ENCODE results near the gene PTTG1IP. TPM values are rescaled to one million over a fixed set of nuclear protein-coding genes. Genes with fewer than 3 reads are reported as not detected.

Gene PTTG1IP, protein sequence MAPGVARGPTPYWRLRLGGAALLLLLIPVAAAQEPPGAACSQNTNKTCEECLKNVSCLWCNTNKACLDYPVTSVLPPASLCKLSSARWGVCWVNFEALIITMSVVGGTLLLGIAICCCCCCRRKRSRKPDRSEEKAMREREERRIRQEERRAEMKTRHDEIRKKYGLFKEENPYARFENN
- total RNA-seq (2022; extraction: Qiagen RNA extraction): 88.5 to 101 TPM (median 96.8 TPM) in 5 replicates

DNA sequence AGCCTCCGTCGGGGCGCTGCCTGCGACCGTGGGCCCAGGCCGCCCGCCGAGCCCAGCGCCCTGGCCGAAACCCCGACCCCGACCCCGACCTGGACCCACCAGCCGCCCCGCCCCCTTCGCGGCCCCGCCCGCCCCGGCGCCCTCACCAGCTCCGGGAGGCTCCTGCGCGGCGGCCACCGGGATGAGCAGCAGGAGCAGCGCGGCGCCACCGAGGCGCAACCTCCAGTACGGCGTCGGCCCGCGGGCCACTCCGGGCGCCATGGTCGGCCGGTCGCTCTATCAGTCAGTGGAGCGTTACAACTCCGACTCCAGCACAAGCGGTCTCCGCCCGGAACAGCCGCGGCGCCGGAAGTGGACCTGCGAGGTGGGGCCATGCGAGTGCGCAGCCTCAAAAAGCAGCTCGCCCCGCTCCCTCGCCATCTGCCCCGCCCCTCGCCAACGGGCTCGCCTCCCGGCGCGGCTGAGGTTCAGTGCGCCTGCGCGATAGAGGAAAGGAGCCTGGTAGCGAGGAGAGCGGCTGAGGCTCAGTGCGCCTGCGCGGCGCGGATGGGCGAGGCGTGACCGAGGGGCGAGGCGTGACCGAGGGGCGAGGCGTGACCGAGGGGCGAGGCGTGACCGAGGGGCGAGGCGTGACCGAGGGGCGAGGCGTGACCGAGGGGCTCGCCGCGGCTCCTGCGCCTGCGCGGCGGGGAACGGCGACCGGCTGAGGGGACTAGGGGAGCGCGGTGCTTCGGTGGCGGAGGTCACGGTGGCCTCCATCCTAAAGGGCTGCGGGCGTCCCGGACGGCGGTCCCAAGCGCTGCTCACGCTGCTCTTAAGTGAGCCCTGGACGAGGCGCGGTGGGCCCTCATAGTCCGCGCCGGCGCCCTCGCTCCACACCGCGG, at the start of gene PTTG1IP:
Gene PTTG1IP, minus strand, starts transcription at position 335 of the 884 bp plus-strand sequence. Its CDS starts 74 bp downstream, at position 261.

DNA sequence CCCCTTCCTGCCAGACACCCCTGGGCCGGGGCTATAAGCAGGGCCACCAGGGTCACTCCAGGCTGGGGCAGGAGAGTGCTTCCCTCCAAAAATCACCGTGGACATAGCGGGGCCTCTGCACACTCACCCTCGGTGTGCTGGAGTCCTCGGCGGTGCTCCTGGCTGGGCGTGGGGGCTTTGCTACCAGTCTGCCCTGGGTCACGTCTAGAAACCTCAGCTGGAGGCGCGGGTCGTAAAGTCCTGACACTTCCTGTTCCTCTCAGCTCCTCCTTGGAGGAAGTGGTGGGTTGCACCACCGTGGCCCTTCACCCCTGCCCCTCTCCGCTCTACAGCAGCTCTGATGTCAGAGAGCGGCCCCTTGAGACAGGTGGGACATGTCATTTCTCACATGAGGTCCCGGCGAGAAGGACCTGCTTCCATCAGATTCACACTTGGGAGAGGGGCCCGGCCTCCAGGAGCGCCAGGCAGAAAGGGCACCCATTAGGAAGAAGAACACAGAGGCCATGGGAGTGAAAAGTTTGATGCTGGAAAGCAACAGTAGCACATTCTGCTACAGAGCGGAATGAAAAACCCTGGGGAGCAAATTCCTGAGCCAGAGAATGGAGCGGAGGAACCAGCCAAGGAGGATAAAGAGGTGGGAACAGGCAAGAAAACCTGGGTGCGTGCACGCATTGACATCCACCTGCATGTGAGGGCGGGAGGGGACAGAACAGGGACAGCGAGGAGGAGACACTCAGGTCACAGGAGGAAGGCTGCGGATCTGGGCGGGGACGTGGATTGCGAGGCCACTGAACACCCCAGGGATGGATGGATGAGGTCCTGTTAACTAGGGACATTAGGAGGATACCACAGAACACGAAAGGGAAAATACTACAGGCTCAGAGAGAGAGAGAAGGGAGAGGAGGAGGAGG, 47.5 kb upstream of the PTTG1IP start, which contains the start of gene ITGB2:
Gene ITGB2, minus strand, starts transcription at position 206 of the 911 bp plus-strand sequence. CDS start 10,117 bp downstream, outside the sequence.

DNA sequence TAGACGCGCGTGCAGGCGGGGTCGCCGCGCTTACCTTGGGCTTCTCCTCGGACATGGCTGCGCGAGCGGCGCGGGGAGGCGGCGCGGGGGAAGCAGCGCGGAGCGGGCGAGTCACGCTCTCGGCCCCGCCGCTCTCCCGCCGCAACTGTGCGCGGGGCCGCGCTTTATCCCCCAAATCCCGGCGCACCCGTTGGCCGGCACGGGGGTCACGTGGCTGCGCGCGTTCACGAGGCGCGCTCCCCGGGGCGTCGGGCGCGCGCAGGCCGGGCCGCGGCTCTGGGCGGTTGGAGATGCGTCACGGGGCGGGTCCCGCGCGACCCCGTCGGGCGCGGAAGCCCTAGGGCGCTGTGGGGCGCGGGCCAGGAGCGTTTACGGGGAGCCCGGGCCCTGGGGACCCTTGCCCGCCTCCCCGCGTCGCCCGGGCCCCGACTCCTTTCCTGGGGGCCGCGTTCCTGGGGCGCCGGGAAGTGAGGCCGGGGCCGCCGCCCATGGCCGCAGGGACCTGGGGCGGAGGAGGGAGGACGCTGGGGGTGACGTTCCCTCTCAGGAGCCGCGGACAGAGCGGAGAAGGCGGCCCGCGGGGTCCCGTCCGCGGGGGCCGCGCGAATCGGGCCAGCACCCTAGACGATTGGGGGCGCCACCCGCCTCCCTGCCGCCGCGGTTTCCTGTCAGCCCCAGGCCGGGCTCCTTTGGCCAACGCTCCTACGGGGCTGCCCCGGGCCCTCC, 55.4 kb downstream of the PTTG1IP start, which contains the start of gene SUMO3:
Gene SUMO3, minus strand, starts transcription at position 149 of the 726 bp plus-strand sequence. Its CDS starts 94 bp downstream, at position 55.

DNA sequence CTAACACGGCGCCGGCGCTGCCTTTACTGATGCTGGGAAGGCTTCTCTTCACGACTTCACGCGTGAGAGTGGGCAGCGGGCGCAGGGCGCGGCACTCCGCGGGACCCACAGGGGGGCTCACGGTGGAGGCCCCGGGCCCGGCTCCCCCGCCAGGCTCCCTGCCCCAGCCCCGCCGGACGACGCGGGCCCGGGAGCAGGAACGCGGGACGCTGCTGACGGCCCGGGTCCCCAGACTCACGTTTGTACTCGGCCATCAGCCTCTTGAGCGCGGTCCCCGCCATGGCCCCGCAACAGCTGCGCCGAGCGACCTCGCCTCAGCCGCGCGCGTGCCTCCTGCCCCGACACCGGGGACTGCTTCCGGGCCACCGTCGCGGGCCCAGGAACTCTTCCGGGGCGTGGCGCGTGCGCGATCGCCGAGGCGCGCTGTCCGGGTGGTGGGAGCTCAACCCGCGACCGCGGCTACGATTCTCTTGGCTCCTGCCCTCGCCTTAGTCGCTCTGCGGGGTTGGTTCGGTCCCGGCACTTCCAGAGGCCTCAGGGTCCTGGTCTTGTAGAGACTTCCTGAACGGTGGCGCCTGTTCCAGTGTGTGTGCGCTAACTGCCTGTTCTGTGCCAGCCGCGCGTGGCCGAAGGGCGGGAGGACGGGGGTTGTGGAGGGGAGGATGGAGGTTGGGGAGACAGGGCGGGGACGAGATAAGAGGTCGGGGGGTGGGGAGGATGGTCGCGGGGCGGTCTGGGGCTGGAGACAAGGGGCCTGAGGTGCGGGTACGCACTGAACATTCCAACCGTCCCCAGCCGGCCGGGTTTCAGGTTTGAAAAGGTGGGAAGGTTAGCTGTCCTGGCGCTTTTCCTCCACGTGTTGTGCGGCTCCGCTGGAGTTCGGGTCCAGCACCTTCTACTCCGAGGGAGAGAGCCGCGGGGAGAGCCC, 71.8 kb downstream of the PTTG1IP start, which contains the start of gene UBE2G2:
Gene UBE2G2, minus strand, starts transcription at position 353 of the 928 bp plus-strand sequence. Its CDS starts 72 bp downstream, at position 281.

Other genes with a start within 250 kb of the PTTG1IP start
- not detected in 5 replicates for gene KRTAP10-9, start 246.6 kb downstream of the PTTG1IP start, total RNA-seq (2022; extraction: Qiagen RNA extraction)
- gene KRTAP10-10, start 236.3 kb downstream of the PTTG1IP start, total RNA-seq (2022; extraction: Qiagen RNA extraction): not detected in 5 replicates
- gene KRTAP10-11, start 227.3 kb downstream of the PTTG1IP start, total RNA-seq (2022; extraction: Qiagen RNA extraction): not detected in 5 replicates
- gene KRTAP12-4, start 219.0 kb downstream of the PTTG1IP start, total RNA-seq (2022; extraction: Qiagen RNA extraction): not detected in 5 replicates
- gene KRTAP12-3, start 215.8 kb downstream of the PTTG1IP start, total RNA-seq (2022; extraction: Qiagen RNA extraction): not detected in 5 replicates
- not detected in 5 replicates for gene KRTAP12-2, start 206.8 kb downstream of the PTTG1IP start, total RNA-seq (2022; extraction: Qiagen RNA extraction)
- gene KRTAP12-1, start 191.5 kb downstream of the PTTG1IP start, total RNA-seq (2022; extraction: Qiagen RNA extraction): not detected in 5 replicates
- gene KRTAP10-12, start 176.5 kb downstream of the PTTG1IP start, total RNA-seq (2022; extraction: Qiagen RNA extraction): not detected in 5 replicates
- gene TSPEAR, start 162.1 kb downstream of the PTTG1IP start, total RNA-seq (2022; extraction: Qiagen RNA extraction): 0.04 TPM in 1 of 5 replicates, not detected in the others
- 28.1 to 33.5 TPM (median 32.3 TPM) in 5 replicates for gene UBE2G2, start 71.9 kb downstream of the PTTG1IP start, total RNA-seq (2022; extraction: Qiagen RNA extraction)
- gene SUMO3, start 55.6 kb downstream of the PTTG1IP start, total RNA-seq (2022; extraction: Qiagen RNA extraction): 58.2 to 69.1 TPM (median 66.8 TPM) in 5 replicates
- 0.56 to 0.94 TPM (median 0.76 TPM) in 5 replicates for gene ITGB2, start 47.2 kb upstream of the PTTG1IP start, total RNA-seq (2022; extraction: Qiagen RNA extraction)
- gene SLX9, start 66.3 kb upstream of the PTTG1IP start, total RNA-seq (2022; extraction: Qiagen RNA extraction): 43.8 to 57.8 TPM (median 56.0 TPM) in 5 replicates
- 6.6 to 10.8 TPM (median 9.6 TPM) in 5 replicates for gene ADARB1, start 200.9 kb upstream of the PTTG1IP start, total RNA-seq (2022; extraction: Qiagen RNA extraction)

Measured in A549 treated with dexamethasone at 1 μM for 4 hours (cell line).